SW480 (cell line): ENCODE data around the gene NUTF2.

Source experiments
- DNase-seq: peaks from one replicate; pipeline ENCODE4 v3.0.0-alpha.2; 2016; ENCODE audit warnings: low spot score

Gene NUTF2

GRCh38 chr16:67837811-67838210, 8.9 kb upstream of the NUTF2 start:
- no peak for DNase-seq

GRCh38 chr16:67841198-67841815, 5.4 kb upstream of the NUTF2 start:
- no peak for DNase-seq

GRCh38 chr16:67841816-67842508, 4.8 kb upstream of the NUTF2 start, which contains the start of gene THAP11:
Gene THAP11 (plus strand): TSS chr16:67842320. CDS start chr16:67842555, 235 bp downstream.
- peak; percentile 92 for DNase-seq

DNA sequence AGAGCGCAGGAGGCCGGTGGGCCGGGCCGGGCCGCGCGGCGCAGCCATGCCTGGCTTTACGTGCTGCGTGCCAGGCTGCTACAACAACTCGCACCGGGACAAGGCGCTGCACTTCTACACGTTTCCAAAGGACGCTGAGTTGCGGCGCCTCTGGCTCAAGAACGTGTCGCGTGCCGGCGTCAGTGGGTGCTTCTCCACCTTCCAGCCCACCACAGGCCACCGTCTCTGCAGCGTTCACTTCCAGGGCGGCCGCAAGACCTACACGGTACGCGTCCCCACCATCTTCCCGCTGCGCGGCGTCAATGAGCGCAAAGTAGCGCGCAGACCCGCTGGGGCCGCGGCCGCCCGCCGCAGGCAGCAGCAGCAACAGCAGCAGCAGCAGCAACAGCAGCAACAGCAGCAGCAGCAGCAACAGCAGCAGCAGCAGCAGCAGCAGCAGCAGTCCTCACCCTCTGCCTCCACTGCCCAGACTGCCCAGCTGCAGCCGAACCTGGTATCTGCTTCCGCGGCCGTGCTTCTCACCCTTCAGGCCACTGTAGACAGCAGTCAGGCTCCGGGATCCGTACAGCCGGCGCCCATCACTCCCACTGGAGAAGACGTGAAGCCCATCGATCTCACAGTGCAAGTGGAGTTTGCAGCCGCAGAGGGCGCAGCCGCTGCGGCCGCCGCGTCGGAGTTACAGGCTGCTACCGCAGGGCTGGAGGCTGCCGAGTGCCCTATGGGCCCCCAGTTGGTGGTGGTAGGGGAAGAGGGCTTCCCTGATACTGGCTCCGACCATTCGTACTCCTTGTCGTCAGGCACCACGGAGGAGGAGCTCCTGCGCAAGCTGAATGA, 4.0 kb upstream of the NUTF2 start:
- peak; percentile 55 for DNase-seq

- no peak for DNase-seq
Observed at GRCh38 chr16:67843343-67843765, 3.4 kb upstream of the NUTF2 start.

DNA sequence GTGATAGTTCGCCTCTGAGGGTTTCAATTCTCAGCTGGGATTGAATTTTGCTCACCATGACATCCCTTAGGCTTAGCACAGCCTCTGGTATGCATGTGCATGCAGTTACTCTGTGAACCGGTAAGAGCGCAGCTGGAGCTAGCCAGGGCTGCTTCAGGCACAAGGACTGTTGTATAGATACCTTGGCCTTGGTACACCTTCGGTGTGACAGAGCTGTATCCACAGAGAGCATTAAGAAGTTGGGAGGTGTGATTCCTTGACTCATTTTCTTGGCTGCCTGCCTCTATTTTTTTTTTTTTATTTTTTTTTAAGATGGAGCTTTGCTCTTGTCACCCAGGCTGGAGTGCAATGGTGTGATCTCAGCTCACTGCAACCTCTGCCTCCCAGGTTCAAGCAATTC, 2.2 kb upstream of the NUTF2 start:
- DNase-seq = no peak

DNA sequence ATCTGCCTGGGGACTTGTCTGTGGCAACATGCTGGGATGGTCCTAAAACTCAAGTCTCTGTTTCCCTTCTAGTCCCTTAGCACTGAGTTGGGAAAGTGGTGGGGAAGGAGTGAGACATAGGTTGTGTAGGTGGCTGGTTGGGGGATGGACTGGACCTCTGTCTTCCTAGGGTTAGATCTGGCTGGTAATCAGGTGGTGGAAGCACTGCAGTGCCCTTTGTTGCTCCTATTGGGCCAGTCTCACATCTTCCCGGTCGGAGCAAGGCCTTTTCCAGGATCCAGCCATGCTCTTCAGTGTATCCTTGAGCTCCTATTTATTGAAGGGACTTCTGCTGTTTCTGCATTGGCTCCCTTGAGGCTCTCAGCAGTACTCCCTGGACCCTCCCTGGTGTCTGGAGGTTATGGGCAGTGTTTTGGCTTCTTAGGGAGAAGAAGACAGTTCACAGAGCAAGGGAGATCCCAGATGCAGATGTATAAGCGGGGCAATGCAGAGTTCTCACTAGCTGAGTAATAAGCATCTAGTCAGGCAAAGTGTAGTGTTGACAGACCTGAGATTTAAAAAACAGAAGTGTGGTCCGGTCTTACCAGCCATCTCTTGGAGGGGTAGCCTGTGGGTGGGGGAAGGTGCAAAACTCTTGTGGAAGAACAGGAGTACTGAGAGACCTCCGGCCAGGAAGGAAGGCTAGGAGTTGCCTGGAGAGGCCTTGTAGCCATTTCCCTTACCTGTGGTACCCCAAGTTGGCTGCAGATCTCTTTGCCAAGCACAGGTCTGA, 1.3 kb upstream of the NUTF2 start:
- no peak for DNase-seq

- DNase-seq = no peak
Observed at GRCh38 chr16:67846063-67846319, 742 bp upstream of the NUTF2 start.

GRCh38 chr16:67847064-67847861, 530 bp downstream of the NUTF2 start, which contains the start of gene CENPT:
Gene CENPT (minus strand): TSS chr16:67847693. CDS start chr16:67833859, 13,834 bp downstream.
- peak; percentile 56 for DNase-seq

DNA sequence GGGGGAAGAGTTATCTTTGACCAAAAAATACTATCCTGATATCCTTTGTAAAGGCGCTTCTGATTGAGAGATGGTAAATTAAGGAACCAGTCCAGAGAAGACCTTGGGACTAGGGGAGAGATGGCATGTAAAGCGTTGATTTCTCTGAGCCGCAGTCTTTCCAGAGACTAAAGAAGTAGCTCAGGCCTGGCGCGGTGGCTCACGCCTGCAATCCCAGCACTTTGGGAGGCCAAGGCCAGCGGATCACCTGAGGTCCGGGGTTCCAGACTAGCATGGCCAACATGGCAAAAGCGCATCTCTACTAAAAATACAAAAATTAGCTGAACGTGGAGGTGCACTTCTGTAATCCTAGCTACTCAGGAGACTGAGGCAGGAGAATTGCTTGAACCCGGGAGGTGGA, 1.4 kb downstream of the NUTF2 start:
- no peak for DNase-seq

DNA sequence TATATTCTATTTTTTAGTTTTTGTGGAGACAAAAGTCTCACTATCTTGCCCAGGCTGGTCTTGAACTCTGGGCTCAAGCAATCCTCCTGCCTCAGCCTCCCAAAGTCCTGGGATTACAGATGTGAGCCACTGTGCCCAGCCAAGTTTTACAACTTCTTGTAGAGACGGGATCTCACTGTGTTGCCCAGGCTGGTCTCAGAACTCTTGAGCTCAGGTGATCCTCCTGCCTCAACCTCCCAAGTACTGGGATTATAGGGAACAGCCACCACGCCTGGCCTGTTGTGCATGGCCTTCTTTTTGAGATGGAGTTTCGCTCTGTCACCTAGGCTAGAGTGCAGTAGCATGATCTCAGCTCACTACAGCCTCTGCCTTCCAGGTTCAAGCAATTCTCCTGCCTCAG, 6.9 kb downstream of the NUTF2 start:
- DNase-seq = no peak

GRCh38 chr16:67855789-67856188, 9.1 kb downstream of the NUTF2 start:
- no peak for DNase-seq

- DNase-seq = no peak
Observed at GRCh38 chr16:67856927-67857546, 10.3 kb downstream of the NUTF2 start.

- peak; percentile 82 for DNase-seq
Observed at GRCh38 chr16:67857547-67858233, 11.0 kb downstream of the NUTF2 start.

- no peak for DNase-seq
Observed at GRCh38 chr16:67858500-67858899, 11.8 kb downstream of the NUTF2 start.

DNA sequence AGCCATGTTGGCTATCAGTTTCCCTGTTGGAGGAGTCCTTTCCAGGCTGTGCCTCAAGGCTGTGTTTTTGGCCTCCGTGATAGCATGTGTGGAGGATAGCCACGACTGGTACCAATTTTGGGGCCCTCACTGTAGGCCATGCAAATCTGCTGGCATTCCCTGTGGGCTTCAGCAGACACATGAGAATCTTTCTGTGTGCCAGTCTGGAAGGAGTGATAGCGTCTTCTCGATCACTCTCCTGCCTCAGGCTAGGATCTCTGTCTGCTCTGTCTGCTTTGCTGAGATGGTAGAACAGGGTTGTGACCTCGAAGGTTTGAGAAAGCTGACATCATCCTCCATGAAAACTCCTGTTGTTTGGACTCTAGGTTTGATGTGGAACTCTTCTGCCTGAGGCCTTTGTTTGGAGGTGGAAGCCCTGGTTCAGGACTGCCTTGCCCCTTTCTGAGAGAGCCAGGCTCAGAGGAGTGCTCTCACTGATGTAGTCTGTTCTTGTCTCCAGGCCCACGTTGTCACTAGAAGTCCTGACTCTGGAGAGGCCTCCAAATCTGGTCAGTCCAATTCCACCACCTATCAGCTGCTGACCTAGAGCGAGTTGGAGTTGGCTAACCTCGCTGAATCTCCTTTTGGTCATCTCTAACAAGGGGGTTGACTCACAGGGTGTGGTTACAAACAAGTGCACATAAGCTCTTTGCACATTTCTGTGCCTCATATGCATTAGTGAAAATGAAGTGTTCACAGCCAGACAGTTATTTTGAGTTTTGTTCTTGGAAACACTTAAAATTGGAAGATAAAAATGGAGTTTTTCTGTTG, 14.1 kb downstream of the NUTF2 start:
- DNase-seq = no peak

DNA sequence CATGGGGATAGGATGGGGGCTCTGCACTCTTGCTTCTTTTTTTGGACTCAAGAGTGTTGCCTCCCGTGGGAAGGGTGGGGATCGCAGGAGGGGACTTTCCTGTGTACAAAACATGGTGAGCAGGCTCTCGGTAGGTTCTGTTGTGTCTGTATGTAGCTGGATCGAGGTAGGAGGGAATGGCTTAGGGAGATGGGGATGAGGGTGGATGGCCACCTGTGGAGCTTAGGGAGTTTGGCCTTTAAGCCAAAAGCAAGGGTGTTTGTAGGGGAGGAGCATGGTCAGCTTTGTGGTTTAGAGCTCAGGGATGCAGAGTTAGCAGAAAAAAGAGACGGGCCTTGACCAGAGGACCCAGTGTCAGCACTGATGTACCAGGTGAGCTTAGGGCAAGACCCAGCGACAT, 15.1 kb downstream of the NUTF2 start:
- DNase-seq = no peak

DNA sequence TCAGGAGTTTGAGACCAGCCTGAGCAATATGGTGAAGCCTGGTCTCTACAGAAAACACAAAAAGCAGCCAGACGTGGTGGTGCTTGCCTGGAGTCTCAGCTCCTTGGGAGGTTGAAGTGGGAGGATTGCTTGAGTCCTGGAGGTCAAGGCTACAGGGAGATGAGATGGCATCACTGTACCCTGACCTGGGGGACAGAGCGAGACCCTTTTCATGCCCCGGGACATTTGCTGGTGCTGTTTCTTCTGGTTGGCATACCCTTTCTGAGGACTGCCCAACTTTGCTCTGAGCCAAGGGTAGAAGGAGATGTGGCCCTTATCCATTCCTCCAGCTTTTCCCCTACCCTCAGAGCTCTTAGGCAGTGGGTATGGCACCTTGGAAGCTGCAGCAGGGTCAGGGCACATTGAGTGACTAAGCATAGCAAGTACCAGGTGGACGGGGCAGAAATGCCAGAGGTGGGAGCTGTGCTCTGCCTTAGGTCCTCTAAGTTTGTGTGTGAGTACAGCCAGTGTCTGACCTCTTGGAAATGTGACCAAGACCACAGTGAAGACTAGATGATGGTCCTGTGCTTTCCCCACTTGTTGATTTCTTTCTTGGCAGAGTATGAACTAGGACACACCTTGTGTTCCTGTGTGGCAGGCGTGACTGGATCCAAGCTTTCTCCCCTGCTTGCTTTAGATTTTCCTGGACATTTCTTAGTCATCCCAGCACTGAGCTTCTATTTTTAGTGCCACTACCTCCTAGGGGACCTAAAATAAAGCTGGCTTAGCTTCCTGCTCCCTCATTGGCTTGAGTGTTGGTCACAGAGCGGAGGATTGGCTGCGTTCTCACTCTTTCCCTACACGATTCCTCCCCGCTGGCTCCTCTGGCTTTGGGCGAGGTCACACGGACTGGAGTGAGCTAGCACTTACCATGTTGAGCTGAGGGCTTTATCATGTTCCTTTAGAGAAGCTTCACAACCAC, 16.2 kb downstream of the NUTF2 start:
- no peak for DNase-seq
